ENCODE results near the gene PRKCQ. TPM values are rescaled to one million over a fixed set of nuclear protein-coding genes. Genes with fewer than 3 reads are reported as not detected.
A peak's percentile ranks its signal among the peaks of the same experiment; 100 is the strongest.
"Not testable (repeated sequence)": the region's sequence is repeated elsewhere in the genome, so short reads cannot be mapped to it uniquely, and the experiment has no call there.

The PRKCQ gene
- total and polyA plus RNA-seq, 11 donors, result 0.04 to 2.0 (median 0.13) TPM; not detected in 1

GRCh38 chr10:6588082-6588481 is 8.0 kb upstream of the PRKCQ start:
- H3K4me1 ChIP-seq, result no peaks in the 10 kb centered on the region
- no peak overlapping the region for H3K4me3 ChIP-seq
- DNase-seq (no peak), ATAC-seq (no peak)
- WGBS, 4 donors, result 48 to 68% (median 61%) methylated on average over 3 of the region's 3 CpGs
- H3K27ac ChIP-seq, result no peak overlapping the region
- H3K9me3 ChIP-seq, result no peaks in the 10 kb centered on the region
- intact Hi-C loops (cut with DNase I), result loop anchor here in 1 of 10 donors (10.0 kb wide), 1 partner anchor 87 kb away; no protein-coding TSS in a partner anchor
- H3K36me3 ChIP-seq, result no peaks in the 10 kb centered on the region
- TF ChIP-seq CTCF (IDR thresholded peaks at IDR 0.05), result no peak
- no peak for TF ChIP-seq POLR2A (IDR thresholded peaks at IDR 0.05)
- peaks cover 0 to 33% (median 0%) of the 10 kb centered on the region in 9 donors for H3K27me3 ChIP-seq

GRCh38 chr10:6586501-6586900 is 6.4 kb upstream of the PRKCQ start:
- no peak overlapping the region for H3K27ac ChIP-seq
- H3K4me1 ChIP-seq, result peaks cover 0 to 4% (median 0%) of the 10 kb centered on the region in 12 donors
- peaks cover 0 to 44% (median 2%) of the 10 kb centered on the region in 9 donors for H3K27me3 ChIP-seq
- 70 to 79% (median 75%) methylated on average over 4 of the region's 4 CpGs for WGBS, 4 donors
- no peaks in the 10 kb centered on the region for H3K36me3 ChIP-seq
- no peak for ATAC-seq
- no peak for TF ChIP-seq CTCF (IDR thresholded peaks at IDR 0.05)
- TF ChIP-seq POLR2A (IDR thresholded peaks at IDR 0.05), result no peak
- DNase-seq, result no peak
- H3K4me3 ChIP-seq, result peak overlapping the region in 1 of 12 donors; percentile 9
- H3K9me3 ChIP-seq, result no peaks in the 10 kb centered on the region
- intact Hi-C loops (cut with DNase I), result loop anchor here in 1 of 10 donors (10.0 kb wide), 1 partner anchor 88 kb away; no protein-coding TSS in a partner anchor

GRCh38 chr10:6583447-6583846 is 3.4 kb upstream of the PRKCQ start:
- Histone ChIP-seq H3K27me3 (peaks cover 0 to 56% (median 21%) of the 10 kb centered on the region in 9 donors), H3K9me3 (no peaks in the 10 kb centered on the region), H3K36me3 (no peaks in the 10 kb centered on the region), H3K4me1 (peaks cover 0 to 15% (median 0%) of the 10 kb centered on the region in 12 donors), H3K4me3 (peak overlapping the region in 1 of 12 donors; percentile 37), H3K27ac (peak overlapping the region in 1 of 12 donors; percentile 42)
- WGBS, 4 donors, result 68 to 75% (median 71%) methylated on average over 10 of the region's 10 CpGs
- DNase-seq (no peak), ATAC-seq (no peak)
- TF ChIP-seq CTCF (IDR thresholded peaks at IDR 0.05) (no peak), POLR2A (IDR thresholded peaks at IDR 0.05) (no peak)
- intact Hi-C loops (cut with DNase I), result loop anchor here in 4 of 10 donors (5.0 to 10.0 kb wide), 3 partner anchors 84 to 94 kb away; no protein-coding TSS in a partner anchor

- H3K9me3 ChIP-seq, H3K36me3 ChIP-seq, ATAC-seq, H3K4me3 ChIP-seq, DNase-seq: not testable (repeated sequence)
- peaks cover 0 to 20% (median 0%) of the 10 kb centered on the region in 12 donors for H3K4me1 ChIP-seq
- intact Hi-C loops (cut with DNase I), result loop anchor here in 4 of 10 donors (5.0 to 10.0 kb wide), 3 partner anchors 84 to 94 kb away; no protein-coding TSS in a partner anchor
- 96 to 97% (median 96%) methylated on average over 8 of the region's 8 CpGs for WGBS, 4 donors
- H3K27me3 ChIP-seq, result peaks cover 0 to 61% (median 26%) of the 10 kb centered on the region in 9 donors
- H3K27ac ChIP-seq, result peak overlapping the region in 1 of 12 donors; percentile 84
Measured at GRCh38 chr10:6582913-6583312, 2.8 kb upstream of the PRKCQ start.
